ENCODE measurements around the gene NR6A1. TPM values are rescaled to one million over a fixed set of nuclear protein-coding genes. Genes with fewer than 3 reads are reported as not detected.

Gene NR6A1
- total and polyA plus RNA-seq, 2 of the 13 experiments (the other 11 are each of a cell fraction or from before 2014, with no cell fraction given): 28.1 to 31.5 TPM

- no peak for TF ChIP-seq ZNF512B (CRISPR knock-in tag; IDR thresholded peaks at IDR 0.05; ENCODE audit: borderline replicate concordance)
- TF ChIP-seq KDM3A (CRISPR knock-in tag; IDR thresholded peaks at IDR 0.05; ENCODE audit: low read depth): no peak
- TF ChIP-seq ZBTB44 (CRISPR knock-in tag; IDR thresholded peaks at IDR 0.05): no peak
- peak; percentile 43; the same call in 1 of the 2 replicates for TF ChIP-seq ZFY (CRISPR knock-in tag; IDR thresholded peaks at IDR 0.05)
- TF ChIP-seq AKAP8 (CRISPR knock-in tag; IDR thresholded peaks at IDR 0.05): no peak
- TF ChIP-seq TGIF2 (CRISPR knock-in tag; IDR thresholded peaks at IDR 0.05): peak; percentile 64; the same call in 1 of the 2 replicates
- no peak for TF ChIP-seq POLR2AphosphoS5 (IDR thresholded peaks at IDR 0.05; ENCODE audit: low read depth, low read length)
- TF ChIP-seq MED1 (CRISPR knock-in tag; IDR thresholded peaks at IDR 0.05): peak; percentile 84
- TF ChIP-seq TBX3 (IDR thresholded peaks at IDR 0.05; ENCODE audit: borderline replicate concordance): peak; percentile 72; the same call in 1 of the 2 replicates
- no peak for TF ChIP-seq ZNF563 (CRISPR knock-in tag; IDR thresholded peaks at IDR 0.05)
- no peak for TF ChIP-seq ZSCAN12 (CRISPR knock-in tag; IDR thresholded peaks at IDR 0.05)
- no peak for TF ChIP-seq SMAD3 (CRISPR knock-in tag; IDR thresholded peaks at IDR 0.05)
- TF ChIP-seq ZNF331 (CRISPR knock-in tag; IDR thresholded peaks at IDR 0.05): peak; percentile 49; the same call in 1 of the 2 replicates
- TF ChIP-seq HMG20B (CRISPR knock-in tag; conservative IDR thresholded peaks at IDR 0.05): no peak
- TF ChIP-seq NONO (IDR thresholded peaks at IDR 0.05): no peak
- TF ChIP-seq NONO (CRISPR knock-in tag; conservative IDR thresholded peaks at IDR 0.05): peak; percentile 49; the same call in 1 of the 2 replicates
- no peak for TF ChIP-seq CSRNP1 (CRISPR knock-in tag; IDR thresholded peaks at IDR 0.05)
- peak; percentile 22 for TF ChIP-seq SKI (IDR thresholded peaks at IDR 0.05; ENCODE audit: partially characterized antibody)
- TF ChIP-seq NFKB2 (CRISPR knock-in tag; IDR thresholded peaks at IDR 0.05; ENCODE audit: borderline replicate concordance): no peak
- TF ChIP-seq ZSCAN29 (CRISPR knock-in tag; conservative IDR thresholded peaks at IDR 0.05): no peak
- no peak for TF ChIP-seq NKX3-1 (CRISPR knock-in tag; IDR thresholded peaks at IDR 0.05)
- peak; percentile 56; the same call in 1 of the 2 replicates for TF ChIP-seq ZNF607 (CRISPR knock-in tag; IDR thresholded peaks at IDR 0.05; ENCODE audit: borderline replicate concordance)
- no peak for TF ChIP-seq TAF15 (IDR thresholded peaks at IDR 0.05; ENCODE audit: low read depth, low read length, poor library complexity, severe bottlenecking)
- TF ChIP-seq SP1 (IDR thresholded peaks at IDR 0.05): no peak
- TF ChIP-seq SP1 (CRISPR knock-in tag; IDR thresholded peaks at IDR 0.05): no peak
- TF ChIP-seq GLI4 (CRISPR knock-in tag; IDR thresholded peaks at IDR 0.05; ENCODE audit: borderline replicate concordance): no peak
- TF ChIP-seq REL (CRISPR knock-in tag; conservative IDR thresholded peaks at IDR 0.05): no peak
Observed at GRCh38 chr9:124510650-124511425, 260.3 kb downstream of the NR6A1 start (continued).
